Prostate gland (tissue), 2 donors: ENCODE data around the gene DTD2. TPM values are rescaled to one million over a fixed set of nuclear protein-coding genes. Genes with fewer than 3 reads are reported as not detected.

Source experiments
- DNase-seq: peaks from one replicate; pipeline ENCODE4 v3.0.0-alpha.2; 2019; ENCODE audit warnings: low spot score
- H3K27ac ChIP-seq, 2 donors: fragments of 200-600 bp; sonication (generic); 2 replicates each; pipeline ENCODE4 v1.5.1; 2017 to 2019
- H3K27me3 ChIP-seq: fragments of 200-600 bp; sonication (generic); replicated peaks from 2 replicates; pipeline ENCODE4 v1.5.1; 2019; ENCODE audit not compliant: insufficient read depth
- H3K36me3 ChIP-seq, 2 donors: fragments of 200-600 bp; sonication (generic); 1 replicate in 1 of 2; 2 replicates in 1 of 2; pipeline versions ENCODE4 v1.5.1 to v1.8.1; 2017 to 2019
- H3K4me1 ChIP-seq: fragments of 200-600 bp; sonication (generic); replicated peaks from 2 replicates; pipeline ENCODE4 v1.5.1; 2019
- H3K4me3 ChIP-seq, 2 donors: fragments of 200-600 bp; sonication (generic); 2 replicates each; pipeline ENCODE4 v1.5.1; 2017 to 2019
- H3K9me3 ChIP-seq: fragments of 200-600 bp; sonication (generic); 2 replicates; pipeline ENCODE4 v1.5.1; 2017
- POLR2A ChIP-seq: fragments of 450-650 bp; IDR thresholded peaks from one replicate; pipeline ENCODE4 v1.6.1; 2016; ENCODE audit warnings: antibody characterized with exemption, mild to moderate bottlenecking
- POLR2AphosphoS5 ChIP-seq: sonication (generic); formaldehyde crosslinking; IDR thresholded peaks from one replicate; pipeline ENCODE4 v1.6.1; 2017; ENCODE audit warnings: antibody characterized with exemption
- whole genome bisulfite sequencing: methylation state at CpG from one replicate; pipeline ENCODE4 v1.1.5; 2018; 5-methylcytosine and 5-hydroxymethylcytosine counted together
- intact Hi-C: fragments of 100-400 bp; cut with DNase I; formaldehyde crosslinking; loops from one replicate; pipeline ENCODE4 v1.14.2; 2022
- total RNA-seq, 2 donors: library from RNA; depleted of rRNA; stranded (reverse); fragments of >200 nt; gene quantifications; one replicate each; pipeline ENCODE4 v1.1.0, GENCODE V29; 2016
- TF ChIP-seq, protein P1 (sequence below), 4 experiments: fragments of 200-600 bp in 2 of 4; fragments of 450-650 bp in 2 of 4; sonication (generic) in 2 of 4; IDR thresholded peaks; 1 replicate in 3 of 4; 2 replicates in 1 of 4; pipeline ENCODE4 v1.5.1; 2016 to 2019; ENCODE audit warnings: antibody characterized with exemption in 4 of 4, mild to moderate bottlenecking in 2 of 4, moderate library complexity in 2 of 4

Gene DTD2
- total RNA-seq, 2 donors from 2014 or later: 32.0 to 41.1 TPM

DNA sequence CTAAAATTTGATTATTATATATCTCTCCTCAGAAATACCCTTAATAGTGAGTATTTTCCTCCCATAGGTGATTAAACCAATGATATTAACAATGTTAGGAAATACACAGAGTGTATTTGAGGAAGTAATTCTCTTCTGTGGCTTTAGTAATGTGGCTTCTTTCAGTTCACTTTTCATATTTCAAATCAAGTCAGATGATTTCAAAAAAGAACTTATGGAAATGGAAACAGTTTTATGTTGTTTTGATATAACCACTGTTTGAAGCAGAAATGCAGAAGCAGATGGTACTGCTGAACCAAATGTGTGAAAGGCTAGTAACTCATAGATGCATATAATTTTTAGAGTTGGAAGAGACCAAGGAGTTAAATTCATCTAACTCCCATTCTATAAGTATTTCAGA is 32.4 kb upstream of the DTD2 start:
- Histone ChIP-seq H3K9me3 (no peaks in the 10 kb centered on the region), H3K27me3 (no peaks in the 10 kb centered on the region), H3K27ac (no peak overlapping the region), H3K4me1 (no peaks in the 10 kb centered on the region), H3K4me3 (no peak overlapping the region), H3K36me3 (no peaks in the 10 kb centered on the region)
- DNase-seq: no peak
- intact Hi-C loops: no loop called here
- TF ChIP-seq POLR2A (no peak), POLR2AphosphoS5 (no peak)
- TF ChIP-seq, protein P1, sequence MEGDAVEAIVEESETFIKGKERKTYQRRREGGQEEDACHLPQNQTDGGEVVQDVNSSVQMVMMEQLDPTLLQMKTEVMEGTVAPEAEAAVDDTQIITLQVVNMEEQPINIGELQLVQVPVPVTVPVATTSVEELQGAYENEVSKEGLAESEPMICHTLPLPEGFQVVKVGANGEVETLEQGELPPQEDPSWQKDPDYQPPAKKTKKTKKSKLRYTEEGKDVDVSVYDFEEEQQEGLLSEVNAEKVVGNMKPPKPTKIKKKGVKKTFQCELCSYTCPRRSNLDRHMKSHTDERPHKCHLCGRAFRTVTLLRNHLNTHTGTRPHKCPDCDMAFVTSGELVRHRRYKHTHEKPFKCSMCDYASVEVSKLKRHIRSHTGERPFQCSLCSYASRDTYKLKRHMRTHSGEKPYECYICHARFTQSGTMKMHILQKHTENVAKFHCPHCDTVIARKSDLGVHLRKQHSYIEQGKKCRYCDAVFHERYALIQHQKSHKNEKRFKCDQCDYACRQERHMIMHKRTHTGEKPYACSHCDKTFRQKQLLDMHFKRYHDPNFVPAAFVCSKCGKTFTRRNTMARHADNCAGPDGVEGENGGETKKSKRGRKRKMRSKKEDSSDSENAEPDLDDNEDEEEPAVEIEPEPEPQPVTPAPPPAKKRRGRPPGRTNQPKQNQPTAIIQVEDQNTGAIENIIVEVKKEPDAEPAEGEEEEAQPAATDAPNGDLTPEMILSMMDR (IDR thresholded peaks at IDR 0.05): no peak

DNA sequence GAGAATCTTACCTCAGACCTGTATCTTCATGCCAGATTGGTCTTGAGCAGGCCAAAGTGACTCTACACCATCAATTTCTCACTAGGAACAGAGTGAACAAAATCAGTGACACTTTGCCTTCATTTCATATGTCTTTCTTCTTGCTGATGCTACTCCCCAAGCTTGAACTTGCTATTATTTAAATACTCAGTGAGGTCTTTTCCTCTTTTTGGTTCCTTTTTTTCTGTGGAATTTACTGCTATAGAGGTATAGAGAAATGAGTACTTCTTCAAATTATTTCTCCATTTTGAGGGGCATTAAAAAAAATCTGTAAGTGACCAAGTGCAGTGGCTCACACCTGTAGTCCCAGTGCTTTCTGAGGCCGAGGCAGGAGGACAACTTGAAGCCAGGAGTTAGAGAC is 30.6 kb upstream of the DTD2 start, which contains the start of gene GPR33:
Gene GPR33 (minus strand): TSS at position 154 of the 400 bp plus-strand sequence. CDS start 4,074 bp downstream, outside the sequence.
- TF ChIP-seq, protein P1 (IDR thresholded peaks at IDR 0.05): no peak
- TF ChIP-seq POLR2A (no peak), POLR2AphosphoS5 (no peak)
- WGBS: 89% methylated on average over 1 of the region's 1 CpG
- intact Hi-C loops: no loop called here
- H3K27ac ChIP-seq: no peak within 1 kb of the TSS
- H3K4me3 ChIP-seq: no peak within 1 kb of the TSS
- H3K4me1 ChIP-seq: no peaks in the 10 kb centered on the region
- H3K9me3 ChIP-seq: no peaks in the 10 kb centered on the region
- H3K36me3 ChIP-seq: no peaks in the 10 kb centered on the region
- no peak for DNase-seq
- H3K27me3 ChIP-seq: no peaks in the 10 kb centered on the region

DNA sequence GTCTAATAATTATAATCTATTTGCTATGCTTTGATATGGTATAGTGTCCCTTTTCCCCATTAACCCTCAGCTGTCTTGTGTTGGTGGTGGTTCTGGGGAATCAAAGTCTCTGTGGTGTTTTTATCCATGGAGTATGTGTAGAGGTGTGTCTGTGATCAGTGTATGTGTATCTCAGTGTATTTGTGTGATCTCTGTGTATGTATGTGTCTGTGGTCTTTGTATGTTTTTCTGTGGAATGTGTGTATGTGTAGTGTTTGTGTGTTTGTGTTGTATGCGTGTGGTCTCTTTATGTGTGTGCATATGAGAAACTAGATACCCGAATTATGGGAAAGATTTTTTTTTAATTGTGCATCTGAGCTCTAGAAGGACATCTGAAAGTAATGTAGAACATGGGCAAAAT is 29.5 kb upstream of the DTD2 start:
- no peak for DNase-seq
- H3K9me3 ChIP-seq: no peaks in the 10 kb centered on the region
- intact Hi-C loops: no loop called here
- TF ChIP-seq, protein P1 (IDR thresholded peaks at IDR 0.05): no peak
- TF ChIP-seq POLR2AphosphoS5 (no peak), POLR2A (no peak)
- no peaks in the 10 kb centered on the region for H3K27me3 ChIP-seq
- H3K4me1 ChIP-seq: no peaks in the 10 kb centered on the region
- WGBS: 90% methylated on average over 2 of the region's 2 CpGs
- H3K4me3 ChIP-seq: no peak overlapping the region
- no peaks in the 10 kb centered on the region for H3K36me3 ChIP-seq
- no peak overlapping the region for H3K27ac ChIP-seq

DNA sequence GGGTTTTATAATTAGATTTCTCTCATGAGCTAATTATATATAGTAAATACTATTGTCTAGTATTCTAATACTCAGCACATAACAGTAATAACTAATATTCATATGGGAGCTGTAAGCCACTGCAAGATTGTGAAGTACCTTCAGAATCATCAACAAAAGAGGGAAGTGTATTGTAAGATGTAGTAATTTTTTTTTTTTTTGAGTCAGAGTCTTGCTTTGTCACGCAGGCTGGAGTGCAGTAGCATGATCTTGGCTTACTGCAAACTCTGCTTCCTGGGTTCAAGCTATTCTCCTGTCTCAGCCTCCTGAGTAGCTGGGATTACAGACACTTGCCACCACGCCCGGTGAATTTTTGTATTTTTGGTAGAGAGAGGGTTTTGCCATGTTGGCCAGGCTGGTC is 27.4 kb upstream of the DTD2 start:
- no peak for DNase-seq
- Histone ChIP-seq H3K27ac (no peak overlapping the region), H3K27me3 (no peaks in the 10 kb centered on the region), H3K4me3 (no peak overlapping the region), H3K9me3 (no peaks in the 10 kb centered on the region), H3K36me3 (no peaks in the 10 kb centered on the region), H3K4me1 (no peaks in the 10 kb centered on the region)
- TF ChIP-seq POLR2A (no peak), POLR2AphosphoS5 (no peak)
- TF ChIP-seq, protein P1 (IDR thresholded peaks at IDR 0.05): no peak
- intact Hi-C loops: no loop called here
- 87% methylated on average over 3 of the region's 3 CpGs for WGBS

DNA sequence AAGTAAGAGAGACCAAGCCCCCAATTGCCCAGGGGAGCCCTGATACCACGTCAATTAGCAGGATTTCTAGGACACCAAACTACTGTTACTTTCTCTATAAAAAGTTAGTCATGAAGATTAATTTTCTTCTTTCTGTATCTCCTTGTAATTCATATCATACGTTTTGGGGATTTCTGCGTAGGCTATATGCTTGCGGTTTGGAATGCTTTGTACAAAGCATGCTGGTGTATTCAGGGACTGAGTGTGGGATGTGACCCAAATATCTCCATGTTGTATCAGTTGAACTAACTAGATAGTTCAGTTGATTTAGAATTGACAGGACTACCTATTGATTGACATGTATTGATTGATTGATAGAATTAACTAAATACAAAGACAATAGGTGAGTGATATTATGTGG is 22.9 kb upstream of the DTD2 start:
- Histone ChIP-seq H3K4me3 (no peak overlapping the region), H3K4me1 (no peaks in the 10 kb centered on the region), H3K9me3 (no peaks in the 10 kb centered on the region), H3K27ac (no peak overlapping the region), H3K36me3 (no peaks in the 10 kb centered on the region), H3K27me3 (no peaks in the 10 kb centered on the region)
- DNase-seq: no peak
- TF ChIP-seq, protein P1 (IDR thresholded peaks at IDR 0.05): no peak
- TF ChIP-seq POLR2AphosphoS5 (no peak), POLR2A (no peak)
- intact Hi-C loops: no loop called here
- WGBS: 92% methylated on average over 4 of the region's 4 CpGs
